ENCODE results near the gene SERTAD1.

SERTAD1 gene

DNA sequence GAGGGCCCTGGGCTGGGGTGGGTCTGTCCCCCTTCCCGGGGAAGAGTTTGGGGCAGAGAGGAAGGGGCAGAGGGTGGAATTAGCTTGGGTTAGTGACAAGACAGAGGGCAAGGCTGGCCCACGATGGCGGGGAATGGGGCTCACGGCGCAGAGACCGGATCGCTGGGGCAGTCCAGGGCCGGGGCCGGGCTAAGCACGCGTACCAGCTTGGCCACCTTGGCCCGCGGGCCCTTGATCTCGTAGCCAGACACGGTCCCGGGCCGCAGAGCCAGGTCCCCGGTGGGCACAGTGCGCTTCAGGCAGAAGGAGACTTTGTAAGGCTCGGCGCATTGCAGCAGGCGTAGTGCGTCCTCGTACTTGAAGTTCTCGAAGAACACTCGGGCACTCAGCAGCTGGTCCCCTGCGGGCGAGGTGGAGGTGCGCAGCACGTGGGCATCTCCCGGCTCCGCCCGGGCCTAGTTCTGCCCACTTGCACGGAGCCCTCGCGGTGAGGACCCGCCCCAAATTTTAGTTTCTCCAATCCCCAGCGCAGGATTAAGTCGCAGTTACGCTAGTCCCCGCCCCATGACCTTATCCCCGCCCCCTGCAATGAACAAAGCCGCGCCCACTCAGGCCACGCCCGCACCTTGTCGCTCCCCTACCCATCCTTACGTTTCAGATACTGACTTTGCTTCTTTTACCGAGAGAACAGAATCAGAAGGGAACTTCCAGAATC, 27.2 kb downstream of the SERTAD1 start:
- H3K4me3 ChIP-seq (ENCODE audit: low read depth, low read length): no peak overlapping the region
- in situ Hi-C loops (cut with HindIII; ENCODE audit: low sequenced_read_pairs): no loop called here
- TF ChIP-seq, protein P1, sequence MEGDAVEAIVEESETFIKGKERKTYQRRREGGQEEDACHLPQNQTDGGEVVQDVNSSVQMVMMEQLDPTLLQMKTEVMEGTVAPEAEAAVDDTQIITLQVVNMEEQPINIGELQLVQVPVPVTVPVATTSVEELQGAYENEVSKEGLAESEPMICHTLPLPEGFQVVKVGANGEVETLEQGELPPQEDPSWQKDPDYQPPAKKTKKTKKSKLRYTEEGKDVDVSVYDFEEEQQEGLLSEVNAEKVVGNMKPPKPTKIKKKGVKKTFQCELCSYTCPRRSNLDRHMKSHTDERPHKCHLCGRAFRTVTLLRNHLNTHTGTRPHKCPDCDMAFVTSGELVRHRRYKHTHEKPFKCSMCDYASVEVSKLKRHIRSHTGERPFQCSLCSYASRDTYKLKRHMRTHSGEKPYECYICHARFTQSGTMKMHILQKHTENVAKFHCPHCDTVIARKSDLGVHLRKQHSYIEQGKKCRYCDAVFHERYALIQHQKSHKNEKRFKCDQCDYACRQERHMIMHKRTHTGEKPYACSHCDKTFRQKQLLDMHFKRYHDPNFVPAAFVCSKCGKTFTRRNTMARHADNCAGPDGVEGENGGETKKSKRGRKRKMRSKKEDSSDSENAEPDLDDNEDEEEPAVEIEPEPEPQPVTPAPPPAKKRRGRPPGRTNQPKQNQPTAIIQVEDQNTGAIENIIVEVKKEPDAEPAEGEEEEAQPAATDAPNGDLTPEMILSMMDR (IDR thresholded peaks at IDR 0.05; ENCODE audit: low read depth, low read length): no peak
- peak; percentile 36 for DNase-seq (ENCODE audit: low read depth, low spot score)

DNA sequence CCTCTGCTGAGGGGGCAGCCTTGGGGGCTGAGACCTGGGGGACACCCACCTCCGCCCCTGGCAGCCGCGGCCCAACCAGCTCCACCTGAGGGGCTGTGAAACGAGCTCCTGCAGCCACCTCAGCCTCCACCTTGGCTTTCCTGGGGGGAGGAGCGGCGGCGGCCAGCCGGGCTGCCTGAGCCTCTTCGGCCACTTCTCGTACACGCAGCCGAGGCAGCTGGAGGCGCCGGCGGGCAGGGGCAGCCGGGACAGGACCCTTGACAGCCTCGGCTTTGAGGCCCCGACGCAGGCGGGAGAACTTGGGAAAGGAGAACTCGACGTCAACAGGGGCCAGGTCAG, 28.3 kb downstream of the SERTAD1 start:
- H3K4me3 ChIP-seq (ENCODE audit: low read depth, low read length): no peak overlapping the region
- TF ChIP-seq, protein P1 (IDR thresholded peaks at IDR 0.05; ENCODE audit: low read depth, low read length): no peak
- in situ Hi-C loops (cut with HindIII; ENCODE audit: low sequenced_read_pairs): no loop called here
- DNase-seq (ENCODE audit: low read depth, low spot score): no peak

DNA sequence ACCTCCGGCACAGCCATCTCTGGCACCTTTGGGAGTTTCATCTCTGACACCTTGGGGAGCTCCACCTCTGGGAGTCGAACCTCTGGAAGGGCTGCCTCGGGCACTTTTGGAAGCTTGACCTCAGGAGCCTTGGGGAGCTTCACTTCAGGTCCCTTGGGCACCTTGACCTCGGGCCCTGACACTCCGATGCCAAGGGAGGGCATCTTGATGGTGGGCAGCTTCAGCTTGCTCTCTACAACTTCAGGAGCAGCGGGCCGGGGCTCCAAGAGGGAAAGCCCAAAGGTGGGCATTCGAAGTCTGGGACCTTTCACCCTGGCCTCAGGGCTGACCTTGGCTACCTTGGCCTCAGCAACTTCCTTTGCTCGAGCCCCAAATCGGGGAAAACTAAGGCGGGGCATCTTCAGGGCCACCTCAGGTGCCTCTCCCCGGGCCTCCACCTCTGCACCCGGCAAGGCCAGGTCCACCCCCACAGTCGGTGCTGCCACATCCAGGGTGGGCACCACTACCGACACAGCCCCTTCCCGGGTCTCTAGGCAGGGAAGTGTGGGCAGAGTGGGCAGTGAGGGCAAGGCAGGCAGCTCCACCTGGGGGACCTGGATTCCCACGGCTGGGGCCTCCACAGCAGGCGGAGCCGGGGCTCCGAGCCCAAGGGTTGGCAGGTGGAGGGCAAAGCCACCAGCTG, 28.8 kb downstream of the SERTAD1 start:
- in situ Hi-C loops (cut with HindIII; ENCODE audit: low sequenced_read_pairs): no loop called here

DNA sequence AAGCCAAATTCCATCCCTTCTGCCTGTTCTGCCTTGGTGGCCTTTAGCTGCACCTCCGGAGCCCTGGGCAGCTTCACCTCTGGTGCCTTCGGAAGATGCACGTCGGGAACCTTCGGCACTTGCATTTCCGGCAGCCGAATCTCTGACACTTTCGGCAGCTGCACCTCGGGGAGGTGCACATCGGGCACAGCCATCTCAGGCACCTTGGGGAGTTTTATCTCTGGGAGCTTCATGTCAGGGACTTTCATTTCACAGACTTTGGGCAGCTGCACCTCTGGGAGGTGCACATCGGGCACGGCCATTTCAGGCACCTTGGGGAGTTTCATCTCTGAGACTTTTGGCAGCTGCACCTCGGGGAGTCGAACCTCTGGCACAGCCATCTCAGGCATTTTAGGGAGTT, 29.8 kb downstream of the SERTAD1 start:
- H3K4me3 ChIP-seq (ENCODE audit: low read depth, low read length): no peak overlapping the region
- TF ChIP-seq, protein P1 (IDR thresholded peaks at IDR 0.05; ENCODE audit: low read depth, low read length): no peak
- in situ Hi-C loops (cut with HindIII; ENCODE audit: low sequenced_read_pairs): no loop called here
- no peak for DNase-seq (ENCODE audit: low read depth, low spot score)

More for the DNA sequence above, 28.8 kb downstream of the SERTAD1 start:
- H3K4me3 ChIP-seq (ENCODE audit: low read depth, low read length): no peak overlapping the region
- TF ChIP-seq, protein P1 (IDR thresholded peaks at IDR 0.05; ENCODE audit: low read depth, low read length): no peak
- DNase-seq (ENCODE audit: low read depth, low spot score): no peak

DNA sequence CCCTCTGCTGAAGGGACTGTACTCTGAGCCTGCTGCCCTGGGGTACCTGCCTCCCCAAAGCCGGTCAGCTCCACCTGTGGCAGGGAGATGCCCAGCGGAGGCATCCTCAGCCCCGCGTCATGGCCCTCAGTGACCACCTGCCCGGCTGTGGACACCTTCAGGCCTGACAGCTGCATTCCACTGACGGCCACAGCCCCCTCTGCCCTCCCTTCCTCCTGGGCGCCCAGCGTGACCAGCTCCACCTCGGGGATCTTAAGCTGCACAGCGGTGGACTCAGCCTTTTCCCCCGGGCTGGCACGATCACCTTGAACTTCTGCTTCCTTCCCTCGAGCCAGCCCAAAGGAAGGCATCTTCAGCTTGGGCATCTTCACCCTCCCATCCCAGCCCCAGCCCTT, 31.0 kb downstream of the SERTAD1 start:
- in situ Hi-C loops (cut with HindIII; ENCODE audit: low sequenced_read_pairs): no loop called here

DNA sequence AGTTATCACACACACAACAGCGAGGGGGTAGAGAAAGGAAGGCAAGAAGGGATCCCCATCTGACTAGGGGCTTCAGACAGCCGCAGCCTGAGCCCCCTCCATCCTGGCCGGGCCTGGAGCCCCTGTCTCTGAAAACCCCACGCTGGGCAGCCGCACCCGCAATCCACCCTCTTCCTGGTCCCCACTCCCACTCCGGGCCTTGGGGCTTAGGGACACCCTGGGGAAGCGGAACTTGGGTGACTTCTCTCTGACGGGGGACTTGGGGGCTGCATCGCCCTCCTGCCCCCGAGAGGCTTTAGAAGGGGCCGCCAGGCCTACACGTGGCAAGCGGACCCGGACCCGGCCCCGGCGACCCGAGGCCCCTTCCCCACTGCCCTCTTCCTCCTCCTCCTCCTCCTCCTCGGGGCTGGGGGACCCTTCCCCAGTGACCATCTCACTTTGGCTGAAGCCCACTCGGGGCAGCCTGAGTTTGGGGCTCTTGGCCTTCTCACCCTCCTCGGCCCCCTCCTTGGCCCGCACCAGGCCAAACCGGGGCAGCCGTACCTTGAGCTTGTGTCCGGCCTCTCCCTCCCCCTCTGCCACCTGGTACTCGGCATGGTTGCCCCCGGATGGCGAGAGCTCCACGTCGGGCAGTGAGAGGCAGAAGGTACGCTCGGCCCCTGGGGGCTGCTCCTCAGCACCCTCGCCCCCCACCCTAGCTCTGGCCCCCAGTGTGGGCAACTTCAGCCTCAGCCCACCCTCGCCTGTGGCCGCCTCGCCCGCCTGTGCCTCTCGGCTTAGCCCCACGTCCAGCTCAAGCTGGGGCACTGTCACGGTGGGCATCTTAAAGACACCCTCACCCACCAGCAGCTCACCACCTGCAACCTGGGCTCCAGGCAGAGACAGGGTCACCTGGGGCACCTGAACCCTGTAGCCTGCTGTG, 31.6 kb downstream of the SERTAD1 start:
- no peak for DNase-seq (ENCODE audit: low read depth, low spot score)
- TF ChIP-seq, protein P1 (IDR thresholded peaks at IDR 0.05; ENCODE audit: low read depth, low read length): no peak
- in situ Hi-C loops (cut with HindIII; ENCODE audit: low sequenced_read_pairs): no loop called here
- H3K4me3 ChIP-seq (ENCODE audit: low read depth, low read length): no peak overlapping the region

More for the DNA sequence above, 31.0 kb downstream of the SERTAD1 start:
- DNase-seq (ENCODE audit: low read depth, low spot score): no peak
- TF ChIP-seq, protein P1 (IDR thresholded peaks at IDR 0.05; ENCODE audit: low read depth, low read length): no peak
- H3K4me3 ChIP-seq (ENCODE audit: low read depth, low read length): no peak overlapping the region
